HEK293T (cell line): ENCODE measurements around the gene SMIM44.

ENCODE experiments used
- CTCF ChIA-PET: fragments of 350-600 bp; formaldehyde crosslinking; extraction: SDS; loops from one replicate; lab custom pipeline; 2021; ENCODE audit warnings: antibody characterized with exemption, inconsistent platforms; lab: Yijun Ruan, JAX
- POLR2A ChIA-PET: fragments of 350-600 bp; formaldehyde crosslinking; extraction: SDS; loops from one replicate; lab custom pipeline; 2020; ENCODE audit warnings: antibody characterized with exemption, inconsistent platforms; lab: Yijun Ruan, JAX
- DNase-seq: peaks from one replicate; pipeline ENCODE4 v3.0.0; 2012; ENCODE audit warnings: mixed read lengths; ENCODE audit errors: extremely low spot score
- ARNT ChIP-seq: fragments of 450-650 bp; IDR thresholded peaks from 2 replicates; pipeline ENCODE4 v1.6.1; 2017; ENCODE audit warnings: mild to moderate bottlenecking
- BHLHE40 ChIP-seq: fragments of 450-650 bp; IDR thresholded peaks from 2 replicates; pipeline ENCODE4 v1.6.1; 2016; ENCODE audit warnings: mild to moderate bottlenecking, moderate library complexity, borderline replicate concordance
- CTBP1 ChIP-seq: fragments of 450-650 bp; IDR thresholded peaks from 2 replicates; pipeline ENCODE4 v1.6.1; 2016; ENCODE audit warnings: borderline replicate concordance
- ELF4 ChIP-seq: fragments of 450-650 bp; IDR thresholded peaks from 2 replicates; pipeline ENCODE4 v1.6.1; 2017; ENCODE audit warnings: antibody characterized with exemption
- FOXA1 ChIP-seq: fragments of 450-650 bp; IDR thresholded peaks from 2 replicates; pipeline ENCODE4 v1.6.1; 2016; ENCODE audit warnings: mild to moderate bottlenecking
- FOXK2 ChIP-seq: fragments of 450-650 bp; IDR thresholded peaks from 2 replicates; pipeline ENCODE4 v1.6.1; 2016; ENCODE audit warnings: mild to moderate bottlenecking
- FOXM1 ChIP-seq: fragments of 450-650 bp; IDR thresholded peaks from 2 replicates; pipeline ENCODE4 v1.6.1; 2017; ENCODE audit warnings: mild to moderate bottlenecking, borderline replicate concordance
- HDGF ChIP-seq: fragments of 450-650 bp; IDR thresholded peaks from 2 replicates; pipeline ENCODE4 v1.6.1; 2017; ENCODE audit warnings: antibody characterized with exemption, borderline replicate concordance
- L3MBTL2 ChIP-seq: fragments of 450-650 bp; conservative IDR thresholded peaks from 2 replicates; pipeline ENCODE4 v1.6.1; 2016; ENCODE audit warnings: mild to moderate bottlenecking
- LEF1 ChIP-seq: fragments of 450-650 bp; IDR thresholded peaks from 2 replicates; pipeline ENCODE4 v1.6.1; 2017; ENCODE audit warnings: mild to moderate bottlenecking, borderline replicate concordance
- NFRKB ChIP-seq: fragments of 450-650 bp; IDR thresholded peaks from 2 replicates; pipeline ENCODE4 v1.6.1; 2016; ENCODE audit warnings: mild to moderate bottlenecking, moderate library complexity
- PKNOX1 ChIP-seq: fragments of 450-650 bp; IDR thresholded peaks from 2 replicates; pipeline ENCODE4 v1.6.1; 2016
- SP1 ChIP-seq: fragments of 450-650 bp; IDR thresholded peaks from 2 replicates; pipeline ENCODE4 v1.6.1; 2017
- SUZ12 ChIP-seq: fragments of 450-650 bp; IDR thresholded peaks from 2 replicates; pipeline ENCODE4 v1.6.1; 2016; ENCODE audit warnings: mild to moderate bottlenecking
- TARDBP ChIP-seq: fragments of 450-650 bp; IDR thresholded peaks from 2 replicates; pipeline ENCODE4 v1.6.1; 2016
- ZNF384 ChIP-seq: fragments of 450-650 bp; IDR thresholded peaks from 2 replicates; pipeline ENCODE4 v1.6.1; 2016

SMIM44 gene

GRCh38 chr19:3506384-3507340 is 23.4 kb upstream of the SMIM44 start:
- DNase-seq = no peak
- no peak for TF ChIP-seq LEF1
- no peak for TF ChIP-seq PKNOX1
- no peak for TF ChIP-seq CTBP1
- TF ChIP-seq SUZ12 = no peak
- ChIA-PET POLR2A (no interaction called here), CTCF (no interaction called here)

GRCh38 chr19:3505598-3506383 is 22.6 kb upstream of the SMIM44 start, which contains the start of gene FZR1:
FZR1 (plus strand) TSS chr19:3506311; CDS start chr19:3522990, 16,679 bp downstream.
- CTCF ChIA-PET = no interaction called here
- POLR2A ChIA-PET = no interaction called here
- peak; percentile 99 for DNase-seq
- TF ChIP-seq CTBP1 = no peak
- TF ChIP-seq L3MBTL2 = peak; percentile 56; the same call in 1 of the 2 replicates
- TF ChIP-seq SP1 = no peak
- TF ChIP-seq FOXA1 = no peak
- peak; percentile 86 for TF ChIP-seq ELF4
- TF ChIP-seq FOXK2 = no peak
- peak; percentile 100 for TF ChIP-seq FOXM1
- peak; percentile 94 for TF ChIP-seq TARDBP
- TF ChIP-seq HDGF = no peak
- no peak for TF ChIP-seq ARNT
- TF ChIP-seq BHLHE40 = no peak
- no peak for TF ChIP-seq NFRKB
- no peak for TF ChIP-seq SUZ12

- POLR2A ChIA-PET = no interaction called here
- DNase-seq = no peak
- CTCF ChIA-PET = no interaction called here
- TF ChIP-seq SUZ12 (no peak), SP1 (no peak), ELF4 (no peak), PKNOX1 (no peak), ARNT (no peak)
Measured at GRCh38 chr19:3504735-3505134, 21.5 kb upstream of the SMIM44 start.

- CTCF ChIA-PET = no interaction called here
- POLR2A ChIA-PET = no interaction called here
- TF ChIP-seq SUZ12 = no peak
- no peak for TF ChIP-seq ARNT
- no peak for TF ChIP-seq CTBP1
- no peak for TF ChIP-seq HDGF
- no peak for DNase-seq
Measured at GRCh38 chr19:3503036-3503572, 19.9 kb upstream of the SMIM44 start.

- TF ChIP-seq FOXM1 (no peak), SP1 (no peak), CTBP1 (no peak), L3MBTL2 (no peak), NFRKB (no peak), HDGF (no peak), FOXA1 (no peak), BHLHE40 (no peak)
- CTCF ChIA-PET = interaction anchor here (0.6 to 1.8 kb wide), 2 partner anchors 16 to 17 kb away, joined by 5 to 7 read pairs; no protein-coding TSS in a partner anchor
- POLR2A ChIA-PET = no interaction called here
- no peak for DNase-seq
Measured at GRCh38 chr19:3501780-3502179, 18.5 kb upstream of the SMIM44 start.

GRCh38 chr19:3500429-3501101 is 17.3 kb upstream of the SMIM44 start, which contains the start of gene DOHH:
DOHH (minus strand) TSS chr19:3500674; CDS start chr19:3496814, 3,860 bp downstream.
- ChIA-PET POLR2A (interaction anchor here (1.0 to 1.2 kb wide), 3 partner anchors 12 to 21 kb away, joined by 3 to 4 read pairs (median 3); no protein-coding TSS in a partner anchor), CTCF (interaction anchor here (1.8 kb wide), 1 partner anchor 16 kb away, joined by 5 read pairs; no protein-coding TSS in a partner anchor)
- no peak for TF ChIP-seq FOXK2
- peak; percentile 86 for TF ChIP-seq FOXM1
- peak; percentile 50 for TF ChIP-seq ELF4
- TF ChIP-seq ZNF384 = no peak
- peak; percentile 94 for TF ChIP-seq L3MBTL2
- TF ChIP-seq BHLHE40 = peak; percentile 96
- DNase-seq = peak; percentile 98
